Measurements from ENCODE around the gene ARID3C.

- TF ChIP-seq, protein P1, sequence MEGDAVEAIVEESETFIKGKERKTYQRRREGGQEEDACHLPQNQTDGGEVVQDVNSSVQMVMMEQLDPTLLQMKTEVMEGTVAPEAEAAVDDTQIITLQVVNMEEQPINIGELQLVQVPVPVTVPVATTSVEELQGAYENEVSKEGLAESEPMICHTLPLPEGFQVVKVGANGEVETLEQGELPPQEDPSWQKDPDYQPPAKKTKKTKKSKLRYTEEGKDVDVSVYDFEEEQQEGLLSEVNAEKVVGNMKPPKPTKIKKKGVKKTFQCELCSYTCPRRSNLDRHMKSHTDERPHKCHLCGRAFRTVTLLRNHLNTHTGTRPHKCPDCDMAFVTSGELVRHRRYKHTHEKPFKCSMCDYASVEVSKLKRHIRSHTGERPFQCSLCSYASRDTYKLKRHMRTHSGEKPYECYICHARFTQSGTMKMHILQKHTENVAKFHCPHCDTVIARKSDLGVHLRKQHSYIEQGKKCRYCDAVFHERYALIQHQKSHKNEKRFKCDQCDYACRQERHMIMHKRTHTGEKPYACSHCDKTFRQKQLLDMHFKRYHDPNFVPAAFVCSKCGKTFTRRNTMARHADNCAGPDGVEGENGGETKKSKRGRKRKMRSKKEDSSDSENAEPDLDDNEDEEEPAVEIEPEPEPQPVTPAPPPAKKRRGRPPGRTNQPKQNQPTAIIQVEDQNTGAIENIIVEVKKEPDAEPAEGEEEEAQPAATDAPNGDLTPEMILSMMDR (conservative IDR thresholded peaks at IDR 0.05; ENCODE audit: low read length) = no peak
- no peak for TF ChIP-seq EZH2phosphoT487 (IDR thresholded peaks at IDR 0.05; ENCODE audit: borderline replicate concordance, low read depth, low read length)
Measured at GRCh38 chr9:34654323-34655051, 25.6 kb upstream of the ARID3C start.

Data from OCI-LY7 (cell line).